RPMI8226 (cell line): Measurements from ENCODE around the gene CKMT1A.
A peak's percentile ranks its signal among the peaks of the same experiment; 100 is the strongest.
"Not testable (repeated sequence)": the region's sequence is repeated elsewhere in the genome, so short reads cannot be mapped to it uniquely, and the experiment has no call there.

Experiments used
- DNase-seq: peaks from one replicate; pipeline ENCODE4 v3.0.0-alpha.2; 2015

Gene CKMT1A

DNA sequence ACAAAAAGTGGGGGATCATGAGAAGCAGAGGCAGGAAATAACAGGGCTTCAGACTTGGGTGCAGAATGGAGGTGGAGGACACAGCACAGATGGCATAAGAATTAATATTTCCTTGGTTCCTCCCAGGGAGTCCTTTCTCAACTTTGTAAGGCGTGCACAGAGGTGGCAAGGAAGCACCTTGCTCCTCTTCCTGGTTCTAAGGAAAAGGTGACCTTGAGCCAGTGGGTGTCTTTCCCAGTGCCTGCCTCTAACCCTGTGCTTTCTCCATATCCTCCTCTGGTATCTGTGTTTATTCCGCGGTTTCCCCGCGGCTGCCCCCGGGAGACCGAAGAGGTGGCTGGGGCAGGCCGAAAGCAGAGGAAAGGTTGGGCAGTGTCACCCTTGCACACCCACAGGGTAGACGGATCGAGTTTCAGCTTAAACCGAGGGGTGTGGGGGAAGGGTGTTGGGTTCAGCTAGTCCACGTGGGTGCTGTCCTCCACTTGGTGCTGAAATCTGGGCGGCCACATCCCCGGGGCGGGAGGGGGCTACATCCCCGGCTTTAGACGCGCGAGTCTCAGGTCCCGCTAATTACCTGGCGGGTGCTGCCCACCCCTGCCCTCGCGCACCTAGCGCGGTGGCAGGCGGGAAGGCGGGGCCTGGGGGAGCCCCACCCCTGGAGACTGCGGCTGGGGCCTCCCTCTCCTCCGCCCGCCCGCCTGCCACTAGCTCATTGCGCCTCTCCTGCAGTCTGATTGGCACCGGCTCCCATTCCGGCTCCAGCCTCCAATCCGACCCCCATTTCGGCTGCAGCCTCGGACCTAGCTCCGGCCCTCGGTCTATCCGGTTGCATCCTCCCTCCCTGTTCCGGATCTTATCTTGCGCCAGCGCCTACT lies at the start of gene CKMT1A:
Gene CKMT1A, plus strand, starts transcription at position 712 of the 875 bp plus-strand sequence. CDS start 192 bp downstream, outside the sequence.
- not testable (repeated sequence) for DNase-seq

DNA sequence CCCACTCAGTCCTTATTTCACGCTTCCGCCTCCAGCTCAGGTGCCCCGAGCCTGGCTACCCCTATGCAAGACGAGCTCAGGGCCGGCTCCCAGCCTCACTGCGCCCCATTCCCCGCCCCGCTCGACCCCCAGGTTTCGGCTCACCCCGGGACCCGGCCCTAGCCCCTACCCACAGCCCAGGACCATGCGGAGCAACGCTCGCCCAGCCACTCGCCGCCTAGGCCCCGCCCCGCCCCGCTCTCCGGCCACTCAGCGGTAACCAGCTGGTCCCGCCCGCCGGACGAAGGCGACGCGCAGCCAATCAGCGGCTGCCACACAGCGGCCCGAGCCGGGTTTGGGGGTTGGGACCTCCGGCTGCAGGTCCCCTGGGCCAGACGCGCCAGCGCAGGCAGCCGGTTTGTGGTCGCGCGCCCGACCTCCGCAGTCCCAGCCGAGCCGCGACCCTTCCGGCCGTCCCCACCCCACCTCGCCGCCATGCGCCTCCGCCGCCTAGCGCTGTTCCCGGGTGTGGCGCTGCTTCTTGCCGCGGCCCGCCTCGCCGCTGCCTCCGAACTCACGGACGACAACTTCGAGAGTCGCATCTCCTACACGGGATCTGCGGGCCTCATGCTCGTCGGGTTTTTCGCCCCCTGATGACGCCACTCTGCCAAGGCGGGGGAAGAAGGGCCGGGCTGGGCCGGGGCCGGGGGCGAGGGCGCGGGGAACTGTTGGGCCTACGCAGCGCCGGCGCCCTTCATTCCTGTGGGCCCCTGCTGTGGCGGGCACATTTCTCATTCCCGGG lies 44.8 kb upstream of the CKMT1A start, which contains the start of gene CATSPER2:
Gene CATSPER2, minus strand, starts transcription at position 196 of the 781 bp plus-strand sequence. CDS start 783 bp downstream, outside the sequence.
- no peak for DNase-seq

DNA sequence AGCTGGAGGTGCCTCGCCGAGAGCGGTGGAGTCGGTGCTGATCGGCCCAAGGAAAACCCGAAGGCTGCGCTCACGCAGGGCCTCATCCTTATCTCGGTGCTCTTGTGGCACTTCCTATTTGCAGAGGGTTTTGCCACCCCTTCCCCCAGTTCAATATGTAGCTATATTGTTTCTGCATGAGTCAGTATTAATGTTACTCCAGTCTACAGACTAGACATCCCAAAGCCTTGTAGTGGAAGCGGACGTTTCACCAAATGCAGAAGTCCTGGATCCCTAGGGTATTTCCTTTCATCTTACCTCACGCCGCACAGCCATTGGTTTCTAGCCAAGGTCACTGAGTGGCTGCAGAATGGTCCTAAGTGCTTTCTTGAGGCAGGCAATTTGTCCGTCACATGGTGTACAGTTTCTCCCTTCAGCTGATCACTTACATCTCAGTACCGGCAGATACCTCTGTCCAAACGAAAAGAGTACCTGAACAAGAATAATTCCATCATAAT lies 44.2 kb upstream of the CKMT1A start:
- DNase-seq, result not testable (repeated sequence)

DNA sequence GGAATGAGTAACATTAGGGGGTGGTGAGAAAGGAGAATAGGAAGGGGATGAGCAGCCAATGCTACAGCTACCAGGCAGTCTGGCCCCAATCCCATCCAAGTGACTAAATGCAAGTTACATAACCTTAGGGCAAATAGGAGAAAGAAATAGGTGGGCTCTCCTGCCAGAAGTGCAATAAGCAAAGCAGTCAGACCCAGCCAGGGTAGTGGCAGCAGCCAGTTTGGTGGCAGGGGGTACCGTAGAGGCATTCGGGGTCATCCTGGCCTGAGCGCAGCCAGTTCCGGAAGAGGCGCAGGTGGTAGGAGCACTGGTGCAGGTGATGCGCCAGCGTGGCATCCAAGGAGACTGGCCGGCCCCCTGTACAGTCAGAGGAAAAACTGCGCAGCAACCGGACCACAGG lies 33.9 kb upstream of the CKMT1A start:
- DNase-seq, result not testable (repeated sequence)

DNA sequence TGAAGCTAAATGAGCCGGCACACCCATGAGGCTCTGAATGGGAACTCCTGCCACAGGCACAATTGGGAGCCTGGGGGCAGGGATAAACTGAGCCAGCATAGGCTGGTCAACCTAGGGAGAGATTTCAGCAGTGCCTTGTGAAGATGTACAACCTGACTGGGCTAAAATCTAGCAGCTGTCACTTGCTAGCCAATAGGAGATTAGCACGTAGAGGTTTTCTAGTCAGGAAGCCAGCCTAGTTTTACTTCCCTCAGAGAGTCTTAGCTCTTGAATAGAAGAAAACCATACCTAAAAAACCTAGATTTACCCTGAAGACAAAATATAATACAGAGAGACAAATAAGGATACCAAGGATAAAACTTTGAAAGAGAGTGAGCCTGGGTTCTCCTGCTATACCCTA lies 31.4 kb upstream of the CKMT1A start:
- not testable (repeated sequence) for DNase-seq

DNA sequence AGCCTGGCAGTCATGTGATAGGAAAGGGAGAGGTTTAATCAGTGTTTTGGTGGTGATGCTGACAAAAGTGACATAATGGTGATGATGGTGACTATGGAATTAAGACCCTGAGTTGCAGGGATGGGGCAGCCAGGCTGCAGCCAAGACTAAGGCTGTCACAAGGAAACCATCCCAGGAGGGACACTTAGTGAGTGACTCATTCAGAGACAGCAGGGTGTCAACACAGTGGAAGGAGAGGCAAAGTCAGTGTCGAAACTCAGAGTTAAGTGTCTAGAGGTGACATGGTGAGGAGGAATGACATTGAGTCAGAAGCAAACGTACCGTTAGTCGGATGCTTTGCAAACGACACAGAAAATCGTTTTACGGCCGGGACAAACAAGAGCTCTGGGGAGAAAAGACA lies 30.3 kb upstream of the CKMT1A start:
- not testable (repeated sequence) for DNase-seq

DNA sequence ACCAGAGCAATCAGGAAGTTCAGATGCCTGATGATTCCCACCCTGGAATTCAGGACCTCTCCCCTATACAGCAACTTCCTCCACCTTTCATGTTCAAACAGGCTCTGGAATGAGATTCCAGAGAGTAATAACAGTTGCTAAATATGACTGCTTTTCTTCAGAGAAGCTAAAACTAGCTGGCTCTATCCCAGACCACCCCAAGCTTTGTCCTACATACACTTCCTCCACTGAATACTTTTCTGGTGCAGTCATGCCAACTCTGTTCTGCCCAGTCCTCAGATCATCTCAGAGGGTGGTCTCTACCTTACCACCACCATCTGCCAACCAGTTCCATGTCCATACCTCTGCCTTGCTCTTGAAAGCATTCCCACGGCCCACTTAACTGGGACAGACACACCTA lies 27.5 kb upstream of the CKMT1A start:
- not testable (repeated sequence) for DNase-seq

DNA sequence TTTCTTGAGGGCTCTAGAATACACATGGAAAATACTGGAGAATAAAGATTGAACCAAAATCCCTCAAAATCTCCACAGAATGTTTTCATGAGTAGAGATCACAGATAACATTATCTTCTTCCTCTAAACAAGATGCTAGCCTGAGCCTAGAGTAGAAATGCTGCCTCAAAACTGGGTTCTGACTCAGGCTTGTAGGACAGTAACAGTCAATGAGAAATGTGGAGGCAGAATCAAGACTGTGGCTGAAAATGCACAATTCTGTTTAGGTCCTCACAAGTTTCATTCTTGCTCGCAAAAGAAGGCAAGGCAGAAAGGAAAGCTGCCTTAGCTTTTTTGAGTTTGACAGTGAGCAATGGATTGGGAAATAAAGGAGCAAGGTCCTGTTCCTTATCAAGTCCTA lies 19.5 kb upstream of the CKMT1A start:
- not testable (repeated sequence) for DNase-seq

DNA sequence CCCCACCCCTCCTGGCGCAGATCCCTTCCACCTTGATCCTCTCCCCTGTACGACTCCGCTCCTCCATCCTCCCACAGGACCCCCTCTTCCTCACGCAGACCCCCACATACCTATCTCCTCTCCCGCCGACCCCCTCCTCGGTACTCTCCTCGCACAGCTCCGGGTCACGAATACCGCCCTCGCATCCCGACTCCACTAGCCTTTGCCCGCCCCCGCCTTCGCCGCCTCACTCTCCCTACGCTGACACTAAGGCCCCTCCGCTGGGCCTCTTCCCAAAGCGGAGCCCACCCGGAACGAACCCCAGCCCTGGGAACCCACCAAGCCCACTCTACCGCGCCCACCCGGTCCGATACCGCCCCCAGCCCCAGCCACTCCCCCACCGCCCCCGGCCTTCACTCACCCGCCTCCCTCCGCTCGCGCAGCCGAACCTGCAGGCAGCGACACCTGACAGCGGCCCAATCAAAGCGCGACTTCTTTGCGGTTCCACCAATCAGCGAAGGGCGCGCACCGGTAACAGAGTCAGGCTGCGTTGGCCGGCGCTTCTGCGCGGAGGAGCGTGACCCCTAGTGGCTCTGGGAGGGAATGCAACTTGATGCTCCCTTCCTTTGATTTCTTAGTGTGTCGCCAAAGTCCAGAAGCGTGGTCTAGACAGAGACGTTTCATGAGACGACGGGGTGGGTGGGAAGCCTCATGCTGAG lies 3.9 kb upstream of the CKMT1A start:
- DNase-seq, result not testable (repeated sequence)

DNA sequence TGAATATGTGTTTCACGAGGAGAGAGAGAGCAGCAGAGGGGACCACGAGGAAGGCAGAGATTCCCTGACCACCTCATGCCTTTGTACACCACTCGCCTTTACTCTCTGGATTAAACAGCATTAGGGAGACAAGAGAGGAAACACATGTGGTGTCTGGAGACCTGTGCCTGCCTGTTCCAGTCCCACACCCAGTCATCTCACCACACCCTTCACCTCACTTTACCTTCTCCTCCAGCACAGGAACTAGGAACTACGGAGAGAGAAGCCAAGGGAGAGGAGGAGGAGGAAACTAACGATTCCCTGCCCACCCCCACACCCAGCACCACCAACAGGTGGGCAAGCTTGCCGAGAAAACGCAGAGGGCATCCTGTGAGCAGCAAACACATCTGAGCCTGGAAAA lies 980 bp upstream of the CKMT1A start:
- DNase-seq, result not testable (repeated sequence)

DNA sequence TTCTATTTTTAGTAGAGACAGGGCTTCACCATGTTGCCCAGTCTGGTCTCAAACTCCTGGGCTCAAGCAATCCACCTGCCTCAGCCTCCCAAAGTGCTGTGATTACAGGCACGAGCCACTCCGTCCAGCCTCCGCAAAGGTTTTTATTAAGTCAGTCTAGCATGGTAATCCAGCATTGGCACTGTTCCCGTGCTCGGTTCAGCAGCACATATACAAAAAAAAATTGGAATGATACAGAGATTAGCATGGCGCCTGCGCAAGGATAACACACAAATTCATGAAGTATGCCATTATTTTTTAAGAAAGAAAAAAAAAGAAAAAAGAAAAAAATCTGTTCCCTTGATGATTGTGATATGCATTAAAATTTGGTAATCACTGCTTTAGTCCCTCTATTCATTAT lies 8.5 kb downstream of the CKMT1A start:
- no peak for DNase-seq

DNA sequence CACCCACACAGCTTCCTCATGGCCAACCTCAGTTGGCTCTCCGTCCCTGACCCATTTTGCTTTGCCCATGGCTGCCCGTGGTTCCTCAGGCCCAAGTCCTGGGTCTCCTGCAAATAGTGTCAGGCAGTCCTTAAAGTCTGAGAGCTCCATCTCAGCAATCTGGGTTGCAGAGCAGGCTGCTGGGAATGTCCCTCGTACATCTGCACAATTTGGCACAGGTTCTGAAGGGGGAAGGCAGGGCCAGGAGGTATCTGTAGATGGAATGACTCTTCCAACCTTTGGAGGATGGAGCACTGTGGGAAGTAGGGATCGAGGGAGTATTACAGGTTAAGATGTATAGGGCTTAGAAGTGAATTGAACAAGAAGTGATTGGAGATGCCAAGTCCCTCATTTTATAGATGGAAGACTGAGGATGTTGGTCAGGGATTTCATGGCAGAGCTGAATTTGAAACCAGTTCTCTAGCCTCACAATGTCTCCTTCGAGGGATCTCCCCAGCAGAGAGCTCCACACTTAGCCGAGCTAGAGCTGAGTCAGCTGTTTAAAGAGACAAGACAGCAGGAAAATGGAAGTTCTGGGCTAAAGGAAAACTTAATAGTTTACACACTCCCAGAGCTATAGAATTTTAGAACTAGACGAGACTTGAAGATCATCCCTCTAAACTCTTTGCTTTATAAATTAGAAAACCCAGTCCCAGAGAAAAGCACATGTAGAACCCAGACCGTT lies 9.2 kb downstream of the CKMT1A start:
- DNase-seq, result no peak

DNA sequence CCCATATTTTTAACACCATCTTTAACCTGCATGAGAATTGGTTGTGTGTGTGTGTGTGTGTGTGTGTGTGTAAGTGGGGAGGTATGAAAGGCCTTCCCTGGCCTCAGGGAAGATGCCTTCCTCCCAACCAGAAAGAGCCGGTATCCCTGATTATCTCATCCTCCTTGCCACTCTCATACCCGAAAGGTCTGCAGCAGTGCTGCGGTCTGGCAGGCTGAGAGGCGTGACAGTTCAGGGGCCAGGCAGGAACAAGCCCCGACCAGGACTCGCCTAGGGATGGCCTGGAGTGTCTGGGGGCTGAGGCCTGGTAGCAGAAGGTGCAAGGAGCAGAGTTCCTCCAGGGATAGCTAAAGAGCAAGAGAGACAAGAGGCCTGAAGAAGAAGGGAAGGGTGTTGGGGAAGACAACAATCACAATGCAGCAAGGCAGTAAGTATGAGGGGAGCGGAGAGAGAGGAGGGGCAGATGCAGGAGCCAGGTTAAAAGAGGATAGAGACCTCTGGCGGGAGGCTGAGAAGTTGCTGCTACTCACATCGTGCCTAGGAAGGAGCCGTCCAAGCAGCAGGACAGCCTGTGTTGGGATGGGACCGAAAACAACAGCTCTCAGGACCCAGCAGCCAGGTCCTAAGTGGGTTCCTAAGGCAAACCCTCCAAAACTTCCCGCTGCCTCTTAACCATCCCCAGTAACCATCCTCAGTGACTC lies 16.9 kb downstream of the CKMT1A start:
- not testable (repeated sequence) for DNase-seq

DNA sequence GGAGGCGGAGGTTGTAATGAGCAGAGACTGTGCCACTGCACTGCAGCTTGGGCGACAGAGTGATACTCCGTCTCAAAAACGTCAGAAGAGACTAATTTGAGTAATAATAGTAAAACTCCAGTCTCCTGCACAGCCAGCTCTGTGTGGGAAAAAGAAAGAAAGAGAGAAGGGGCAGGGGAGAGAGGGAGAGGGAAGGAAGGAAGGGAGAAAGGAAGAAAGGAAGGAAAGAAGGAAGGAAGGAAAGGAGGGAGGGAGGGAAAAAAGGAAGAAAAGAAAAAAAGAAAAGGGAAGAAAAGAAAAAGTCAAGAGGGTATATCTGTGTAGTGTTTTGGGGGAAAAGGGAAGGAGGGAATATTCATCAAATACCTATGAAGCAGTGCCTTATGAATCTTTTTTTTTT lies 29.5 kb downstream of the CKMT1A start:
- no peak for DNase-seq

DNA sequence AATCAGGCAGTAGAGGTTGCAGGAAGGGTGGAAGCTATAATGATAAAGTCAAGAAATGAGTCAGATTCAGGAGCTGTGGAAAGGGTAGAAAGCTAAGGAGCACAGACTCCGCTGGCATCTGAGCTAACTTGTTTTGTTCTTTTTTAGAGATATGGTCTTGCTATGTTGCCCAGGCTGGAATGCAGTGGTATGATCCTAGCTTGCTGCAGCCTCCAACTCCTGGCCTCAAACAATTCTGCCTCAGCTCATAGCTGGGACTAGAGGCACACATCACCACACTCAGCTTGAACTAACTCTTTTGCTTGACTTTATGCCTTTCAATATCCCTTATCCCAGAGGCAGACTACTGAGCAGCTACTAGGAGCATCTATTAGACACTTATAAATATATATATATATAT lies 32.6 kb downstream of the CKMT1A start:
- not testable (repeated sequence) for DNase-seq

DNA sequence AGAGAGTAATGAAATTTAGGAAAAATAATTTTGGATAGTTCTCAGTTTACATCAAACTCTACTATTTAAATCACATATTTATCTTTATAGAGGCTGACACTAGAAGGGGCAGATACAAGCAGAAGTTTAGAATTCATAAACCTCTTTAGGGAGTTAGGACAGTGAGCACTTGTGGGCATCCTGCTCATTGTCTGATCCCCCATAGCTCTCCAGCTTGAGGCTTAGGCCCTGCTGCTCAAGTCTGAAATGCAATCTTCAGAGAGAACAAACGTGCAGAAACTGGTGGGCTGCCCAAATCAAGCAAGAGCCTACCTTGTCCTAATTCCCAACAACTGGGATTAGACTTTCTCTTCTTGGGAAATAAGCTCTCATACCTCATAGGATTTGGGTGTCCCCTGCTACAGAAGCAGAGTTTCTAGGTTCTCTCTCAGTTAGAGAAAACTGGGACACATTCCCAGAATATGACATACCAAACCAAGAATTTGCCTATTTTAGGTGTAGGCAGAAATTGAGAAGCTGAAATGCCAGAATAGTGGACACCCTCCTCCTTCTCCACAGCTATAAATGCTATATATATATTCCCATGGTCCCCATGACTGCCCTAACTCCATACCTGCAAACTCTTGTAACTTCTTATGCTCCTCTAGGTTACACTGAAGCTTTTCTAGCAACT lies 34.5 kb downstream of the CKMT1A start:
- not testable (repeated sequence) for DNase-seq

DNA sequence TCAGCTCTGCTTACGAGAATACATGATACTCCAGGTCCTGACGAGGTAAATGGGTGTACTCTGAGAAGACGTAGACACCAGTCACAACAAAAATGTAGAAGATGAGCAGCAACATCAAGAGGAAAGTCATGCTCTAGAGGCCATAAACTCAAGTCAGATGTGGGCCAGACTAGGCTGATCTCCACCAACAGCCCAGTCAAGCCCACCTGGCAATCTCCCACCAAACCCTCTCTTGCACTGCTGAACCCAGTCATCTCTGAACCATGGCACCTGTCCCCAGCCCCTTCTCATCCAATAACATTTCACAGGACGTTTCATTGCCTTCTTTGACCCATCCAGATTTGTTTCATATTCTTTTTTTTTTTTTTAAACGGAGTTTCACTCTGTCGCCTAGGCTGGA lies 41.8 kb downstream of the CKMT1A start:
- no peak for DNase-seq

DNA sequence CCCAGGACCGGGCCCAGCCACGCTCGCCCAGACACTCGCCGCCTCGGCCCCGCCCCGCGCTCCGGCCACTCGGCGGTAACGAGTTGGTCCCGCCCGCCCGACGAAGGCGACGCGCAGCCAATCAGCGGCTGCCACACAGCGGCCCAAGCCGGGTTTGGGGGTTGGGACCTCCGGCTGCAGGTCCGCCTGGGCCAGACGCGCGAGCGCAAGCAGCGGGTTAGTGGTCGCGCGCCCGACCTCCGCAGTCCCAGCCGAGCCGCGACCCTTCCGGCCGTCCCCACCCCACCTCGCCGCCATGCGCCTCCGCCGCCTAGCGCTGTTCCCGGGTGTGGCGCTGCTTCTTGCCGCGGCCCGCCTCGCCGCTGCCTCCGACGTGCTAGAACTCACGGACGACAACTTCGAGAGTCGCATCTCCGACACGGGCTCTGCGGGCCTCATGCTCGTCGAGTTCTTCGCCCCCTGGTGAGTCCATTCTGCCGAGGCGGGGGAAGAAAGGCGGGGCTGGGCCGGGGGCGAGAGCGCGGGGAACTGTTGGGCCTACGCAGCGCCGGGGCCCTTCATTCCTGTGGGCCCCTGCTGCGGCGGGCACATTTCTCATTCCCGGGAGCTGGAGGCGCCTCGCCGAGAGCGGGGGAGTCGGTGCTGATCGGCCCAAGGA lies 52.7 kb downstream of the CKMT1A start, which contains the start of gene PDIA3:
Gene PDIA3, plus strand, starts transcription at position 194 of the 658 bp plus-strand sequence. Its CDS starts 102 bp downstream, at position 296.
- peak; percentile 86 for DNase-seq

DNA sequence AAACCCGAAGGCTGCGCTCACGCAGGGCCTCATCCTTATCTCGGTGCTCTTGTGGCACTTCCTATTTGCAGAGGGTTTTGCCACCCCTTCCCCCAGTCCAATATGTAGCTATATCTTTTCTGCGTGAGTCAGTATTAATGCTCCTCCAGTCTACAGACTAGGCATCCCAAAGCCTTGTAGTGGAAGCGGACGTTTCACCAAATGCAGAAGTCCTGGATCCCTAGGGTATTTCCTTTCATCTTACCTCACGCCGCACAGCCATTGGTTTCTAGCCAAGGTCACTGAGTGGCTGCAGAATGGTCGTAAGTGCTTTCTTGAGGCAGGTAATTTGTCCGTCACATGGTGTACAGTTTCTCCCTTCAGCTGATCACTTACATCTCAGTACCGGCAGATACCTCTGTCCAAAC lies 53.2 kb downstream of the CKMT1A start:
- peak; percentile 18 for DNase-seq

DNA sequence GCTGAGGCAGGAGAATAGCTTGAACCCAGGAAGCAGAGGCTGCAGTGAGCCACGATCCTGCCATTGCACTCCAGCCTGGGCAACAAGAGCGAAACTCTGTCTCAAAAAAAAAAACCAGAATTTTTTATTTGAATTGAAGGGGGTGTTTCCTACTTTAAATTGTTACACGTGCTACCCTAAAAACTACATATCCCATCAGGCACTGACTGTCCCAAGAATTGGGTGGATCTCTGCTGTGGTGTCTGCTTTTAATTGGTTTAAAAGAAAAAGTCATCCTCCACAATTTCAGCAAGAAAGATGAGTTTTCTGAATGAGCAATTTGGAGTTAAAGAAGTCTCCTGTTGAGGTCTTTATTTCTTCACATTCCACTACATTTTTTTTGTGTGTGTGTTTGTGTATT lies 54.7 kb downstream of the CKMT1A start:
- DNase-seq, result no peak
